ENCODE measurements around the gene TIMM9.

DNA sequence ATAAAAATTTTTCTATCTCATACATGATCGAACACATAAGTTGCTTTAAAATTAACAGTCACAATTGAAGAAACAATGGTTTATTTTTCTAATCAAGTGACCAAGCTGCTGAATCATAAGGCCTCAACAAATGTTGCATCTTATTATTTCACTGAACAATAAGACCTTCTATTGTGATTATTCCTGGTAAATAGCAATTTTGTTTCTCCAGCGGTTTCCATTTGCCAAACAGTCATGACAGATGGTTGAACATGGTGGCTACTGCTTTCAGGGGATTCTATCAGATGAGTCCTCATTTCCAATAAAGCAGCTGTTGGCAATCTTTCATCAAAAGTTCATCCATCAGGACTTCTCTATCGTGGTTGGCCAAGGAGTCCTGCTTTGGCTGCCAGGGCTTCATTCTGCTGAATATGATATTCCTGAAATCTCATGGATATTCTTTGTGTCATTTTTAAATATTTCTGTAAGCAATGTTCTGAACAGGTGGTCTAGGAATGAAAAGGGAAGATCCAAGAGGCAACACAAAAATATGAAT, 18.6 kb downstream of the TIMM9 start:
- TF ChIP-seq POLR2A (IDR thresholded peaks at IDR 0.05; ENCODE audit: extremely low read depth, insufficient read length), result no peak
- TF ChIP-seq, protein P1, sequence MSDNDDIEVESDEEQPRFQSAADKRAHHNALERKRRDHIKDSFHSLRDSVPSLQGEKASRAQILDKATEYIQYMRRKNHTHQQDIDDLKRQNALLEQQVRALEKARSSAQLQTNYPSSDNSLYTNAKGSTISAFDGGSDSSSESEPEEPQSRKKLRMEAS (IDR thresholded peaks at IDR 0.05; ENCODE audit: low read depth, low read length), result no peak

Measured in NB4 (cell line).